Breast epithelium (tissue), 3 donors: ENCODE results near the gene SEC24C.

Source experiments
- POLR2AphosphoS5 ChIP-seq, 3 donors: sonication (generic); formaldehyde crosslinking; IDR thresholded peaks; one replicate each; pipeline ENCODE4 v1.6.1; 2017; ENCODE audit warnings: antibody characterized with exemption in 3 of 3
- TF ChIP-seq, protein P1 (sequence below), 3 donors: fragments of 450-650 bp; IDR thresholded peaks; one replicate each; pipeline ENCODE4 v1.5.1; 2016 to 2017; ENCODE audit warnings: antibody characterized with exemption in 3 of 3, mild to moderate bottlenecking in 3 of 3, moderate library complexity in 3 of 3

DNA sequence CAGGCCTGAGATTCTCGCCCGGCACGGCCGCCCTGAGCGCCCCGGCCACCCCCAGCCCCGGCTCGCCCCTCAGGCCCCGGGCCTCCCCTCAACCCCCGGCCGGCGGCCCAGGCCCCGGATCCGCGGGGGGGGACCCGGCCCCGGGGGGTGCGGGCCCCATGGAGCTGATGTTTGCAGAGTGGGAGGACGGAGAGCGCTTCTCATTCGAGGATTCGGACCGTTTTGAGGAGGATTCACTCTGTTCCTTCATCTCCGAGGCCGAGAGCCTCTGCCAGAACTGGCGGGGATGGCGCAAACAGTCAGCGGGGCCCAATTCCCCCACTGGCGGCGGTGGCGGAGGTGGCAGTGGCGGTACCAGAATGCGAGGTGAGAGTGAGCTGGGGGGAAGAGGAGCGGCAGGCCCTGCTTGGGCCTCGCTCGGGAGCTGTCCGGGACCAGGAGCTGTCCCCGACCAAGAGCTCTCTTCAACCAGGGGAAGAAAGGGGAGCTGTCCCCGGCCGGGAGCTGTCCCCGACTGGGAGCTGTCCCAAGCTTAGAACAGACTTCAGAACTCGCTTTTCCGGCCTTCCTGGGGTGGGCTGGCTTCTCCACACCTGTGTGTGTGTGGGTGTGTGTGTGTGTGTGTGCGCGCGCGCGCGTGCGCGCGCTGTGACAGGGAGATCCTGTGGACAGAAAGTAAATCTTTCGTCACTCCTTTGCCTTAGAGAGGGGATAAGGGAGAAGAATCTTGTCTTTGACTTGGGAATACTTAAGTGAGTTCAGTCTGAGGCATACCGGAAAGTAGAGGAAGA is 41.7 kb downstream of the SEC24C start:
- TF ChIP-seq, protein P1, sequence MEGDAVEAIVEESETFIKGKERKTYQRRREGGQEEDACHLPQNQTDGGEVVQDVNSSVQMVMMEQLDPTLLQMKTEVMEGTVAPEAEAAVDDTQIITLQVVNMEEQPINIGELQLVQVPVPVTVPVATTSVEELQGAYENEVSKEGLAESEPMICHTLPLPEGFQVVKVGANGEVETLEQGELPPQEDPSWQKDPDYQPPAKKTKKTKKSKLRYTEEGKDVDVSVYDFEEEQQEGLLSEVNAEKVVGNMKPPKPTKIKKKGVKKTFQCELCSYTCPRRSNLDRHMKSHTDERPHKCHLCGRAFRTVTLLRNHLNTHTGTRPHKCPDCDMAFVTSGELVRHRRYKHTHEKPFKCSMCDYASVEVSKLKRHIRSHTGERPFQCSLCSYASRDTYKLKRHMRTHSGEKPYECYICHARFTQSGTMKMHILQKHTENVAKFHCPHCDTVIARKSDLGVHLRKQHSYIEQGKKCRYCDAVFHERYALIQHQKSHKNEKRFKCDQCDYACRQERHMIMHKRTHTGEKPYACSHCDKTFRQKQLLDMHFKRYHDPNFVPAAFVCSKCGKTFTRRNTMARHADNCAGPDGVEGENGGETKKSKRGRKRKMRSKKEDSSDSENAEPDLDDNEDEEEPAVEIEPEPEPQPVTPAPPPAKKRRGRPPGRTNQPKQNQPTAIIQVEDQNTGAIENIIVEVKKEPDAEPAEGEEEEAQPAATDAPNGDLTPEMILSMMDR (IDR thresholded peaks at IDR 0.05), result no peak
- TF ChIP-seq POLR2AphosphoS5 (IDR thresholded peaks at IDR 0.05), result no peak
